H1 (cell line): ENCODE data around the gene TXNRD3. TPM values are rescaled to one million over a fixed set of nuclear protein-coding genes. Genes with fewer than 3 reads are reported as not detected.

Experiments
- ATF2 ChIP-seq: IDR thresholded peaks from 2 replicates; pipeline ENCODE4 v1.6.1; 2012; ENCODE audit warnings: low read length, inconsistent platforms
- CHD7 ChIP-seq: fragments of 300-600 bp; sonication (generic); IDR thresholded peaks from 2 replicates; pipeline ENCODE4 v1.7.1; 2012; ENCODE audit warnings: low read length, moderate library complexity, mild to moderate bottlenecking, inconsistent platforms; ENCODE audit not compliant: insufficient replicate concordance
- JUN ChIP-seq: IDR thresholded peaks from 2 replicates; pipeline ENCODE4 v1.6.1; 2011; ENCODE audit warnings: low read depth, mild to moderate bottlenecking, improper control_type of control experiment, low read length
- KDM1A ChIP-seq: fragments of 200-600, 300-600 bp; sonication (generic); IDR thresholded peaks from 2 replicates; pipeline ENCODE4 v1.7.1; 2016; ENCODE audit warnings: mild to moderate bottlenecking, low read length, borderline replicate concordance
- MAX ChIP-seq: IDR thresholded peaks from 2 replicates; pipeline ENCODE4 v1.6.1; 2012; ENCODE audit warnings: inconsistent platforms
- POLR2AphosphoS5 ChIP-seq: IDR thresholded peaks from 2 replicates; pipeline ENCODE4 v1.6.1; 2011; ENCODE audit warnings: low read depth, low read length
- SIN3A ChIP-seq, 2 experiments: IDR thresholded peaks in 1 of 2; conservative IDR thresholded peaks in 1 of 2; 2 replicates each; pipeline ENCODE4 v1.6.1; 2011 to 2012; ENCODE audit warnings: low read length in 2 of 2, improper control_type of control experiment in 1 of 2, low read depth in 1 of 2, mild to moderate bottlenecking in 1 of 2
- SIX5 ChIP-seq: IDR thresholded peaks from 2 replicates; pipeline ENCODE4 v1.6.1; 2011; ENCODE audit warnings: mild to moderate bottlenecking, low read depth, low read length
- ZNF274 ChIP-seq: IDR thresholded peaks from 2 replicates; pipeline ENCODE4 v1.7.0; 2012; ENCODE audit warnings: low read length, borderline replicate concordance; ENCODE audit errors: extremely low read depth
- polyA plus RNA-seq, 7 experiments: library from polyadenylated mRNA; depleted of rRNA in 3 of 7; stranded (reverse) in 5 of 7; unstranded in 2 of 7; fragments of >200 nt in 5 of 7; fragments of 200-250 nt in 2 of 7; gene quantifications; 1 replicate in 5 of 7; 2 replicates in 1 of 7; 4 replicates in 1 of 7; pipeline versions ENCODE4 v1.2.1 to v1.2.3, GENCODE V29; 2011 to 2013; ENCODE audit warnings: missing spikeins in 2 of 7, mixed read lengths in 2 of 7
- total RNA-seq: library from RNA; stranded (reverse); fragmentation: NEBNext Ultra II Directional; extraction: Animal tissue kit (Norgen Biotek cat#: 25700); gene quantifications from 2 replicates; pipeline ENCODE4 v1.2.1, GENCODE V29; 2021

TXNRD3 gene
- total and polyA plus RNA-seq, 2 of the 8 experiments (the other 6 are each of a cell fraction or from before 2014, with no cell fraction given) = 3.4 to 4.3 TPM

- TF ChIP-seq CHD7 = no peak
- no peak for TF ChIP-seq SIN3A (conservative IDR thresholded peaks at IDR 0.05 in 1 of 2, IDR thresholded peaks at IDR 0.05 in 1 of 2; ENCODE audit: low read depth in 1 of 2, low read length in 2 of 2)
- TF ChIP-seq ZNF274 = no peak
- no peak for TF ChIP-seq POLR2AphosphoS5
- TF ChIP-seq KDM1A = no peak
- TF ChIP-seq ATF2 = no peak
- no peak for TF ChIP-seq JUN
- TF ChIP-seq MAX = no peak
- no peak for TF ChIP-seq SIX5
Observed at GRCh38 chr3:126599101-126599500, 55.8 kb downstream of the TXNRD3 start (continued).
